Spleen (tissue), 7 donors: Measurements from ENCODE around the gene TOM1L2.

Experiments
- POLR2A ChIP-seq, 3 donors: fragments of 450-650 bp; IDR thresholded peaks; one replicate each; pipeline ENCODE4 v1.5.1; 2017; ENCODE audit warnings: antibody characterized with exemption in 3 of 3, mild to moderate bottlenecking in 1 of 3
- POLR2AphosphoS5 ChIP-seq, 3 donors: sonication (generic); formaldehyde crosslinking; IDR thresholded peaks; one replicate each; pipeline ENCODE4 v1.5.1; 2017; ENCODE audit warnings: antibody characterized with exemption in 3 of 3
- TF ChIP-seq, protein P1 (sequence below), 11 experiments: fragments of 200-600 bp in 7 of 11; fragments of 450-650 bp in 4 of 11; sonication (generic) in 4 of 11; IDR thresholded peaks in 8 of 11; conservative IDR thresholded peaks in 3 of 11; 1 replicate in 7 of 11; 2 replicates in 4 of 11; pipeline versions ENCODE4 v1.4.0 to v1.8.0; 2016 to 2021; ENCODE audit warnings: antibody characterized with exemption in 11 of 11, inconsistent platforms in 4 of 11, mild to moderate bottlenecking in 1 of 11
- donor health status: DM: no; HTN: no; CAD: no; lungs with moderate emphysema.
- donor health status: DM: no; HTN: no; CAD: no.
- donor health status: DM: no; HTN: no; CAD: no.

- TF ChIP-seq POLR2A (IDR thresholded peaks at IDR 0.05) (no peak), POLR2AphosphoS5 (IDR thresholded peaks at IDR 0.05) (no peak)
- TF ChIP-seq, protein P1, sequence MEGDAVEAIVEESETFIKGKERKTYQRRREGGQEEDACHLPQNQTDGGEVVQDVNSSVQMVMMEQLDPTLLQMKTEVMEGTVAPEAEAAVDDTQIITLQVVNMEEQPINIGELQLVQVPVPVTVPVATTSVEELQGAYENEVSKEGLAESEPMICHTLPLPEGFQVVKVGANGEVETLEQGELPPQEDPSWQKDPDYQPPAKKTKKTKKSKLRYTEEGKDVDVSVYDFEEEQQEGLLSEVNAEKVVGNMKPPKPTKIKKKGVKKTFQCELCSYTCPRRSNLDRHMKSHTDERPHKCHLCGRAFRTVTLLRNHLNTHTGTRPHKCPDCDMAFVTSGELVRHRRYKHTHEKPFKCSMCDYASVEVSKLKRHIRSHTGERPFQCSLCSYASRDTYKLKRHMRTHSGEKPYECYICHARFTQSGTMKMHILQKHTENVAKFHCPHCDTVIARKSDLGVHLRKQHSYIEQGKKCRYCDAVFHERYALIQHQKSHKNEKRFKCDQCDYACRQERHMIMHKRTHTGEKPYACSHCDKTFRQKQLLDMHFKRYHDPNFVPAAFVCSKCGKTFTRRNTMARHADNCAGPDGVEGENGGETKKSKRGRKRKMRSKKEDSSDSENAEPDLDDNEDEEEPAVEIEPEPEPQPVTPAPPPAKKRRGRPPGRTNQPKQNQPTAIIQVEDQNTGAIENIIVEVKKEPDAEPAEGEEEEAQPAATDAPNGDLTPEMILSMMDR (IDR thresholded peaks at IDR 0.05 in 8 of 11, conservative IDR thresholded peaks at IDR 0.05 in 3 of 11), result no peak
Measured at GRCh38 chr17:17981330-17981729, 9.1 kb upstream of the TOM1L2 start.
